ENCODE measurements around the gene LRRC3. TPM values are rescaled to one million over a fixed set of nuclear protein-coding genes. Genes with fewer than 3 reads are reported as not detected.

Gene LRRC3
- polyA plus RNA-seq, 4 donors, result 4.4 to 6.0 (median 5.0) TPM

DNA sequence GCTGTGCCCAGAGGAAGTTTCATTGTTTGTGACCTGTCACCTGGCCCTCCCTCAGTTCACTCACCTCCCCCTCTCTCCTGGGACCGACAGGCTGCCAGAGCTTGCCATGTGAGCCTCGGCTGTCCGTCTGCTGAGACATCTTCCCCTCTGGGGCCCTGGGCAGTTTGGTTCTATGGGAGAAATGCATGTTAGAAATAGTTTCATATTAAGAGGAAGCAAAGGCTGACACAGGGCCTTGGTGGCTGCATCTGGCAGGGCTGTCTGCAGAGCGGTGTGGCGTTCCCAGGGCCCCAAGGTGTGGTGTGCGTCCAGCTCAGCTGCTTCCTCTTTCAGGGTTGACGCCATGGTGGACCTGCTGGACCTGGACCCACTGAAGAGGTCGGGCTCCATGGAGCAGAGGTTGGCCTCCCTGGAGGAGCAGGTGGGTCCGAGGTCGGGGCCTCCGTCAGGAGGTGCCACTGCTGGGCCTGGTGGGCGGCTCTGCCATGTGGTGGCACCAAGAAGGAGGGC, 31.9 kb upstream of the LRRC3 start:
- DNase-seq (ENCODE audit: low read depth in 4 of 4, low spot score in 2 of 4), result no peak

GRCh38 chr21:44423941-44424607, 31.2 kb upstream of the LRRC3 start:
- no peak for DNase-seq (ENCODE audit: low read depth in 4 of 4, low spot score in 2 of 4)

DNA sequence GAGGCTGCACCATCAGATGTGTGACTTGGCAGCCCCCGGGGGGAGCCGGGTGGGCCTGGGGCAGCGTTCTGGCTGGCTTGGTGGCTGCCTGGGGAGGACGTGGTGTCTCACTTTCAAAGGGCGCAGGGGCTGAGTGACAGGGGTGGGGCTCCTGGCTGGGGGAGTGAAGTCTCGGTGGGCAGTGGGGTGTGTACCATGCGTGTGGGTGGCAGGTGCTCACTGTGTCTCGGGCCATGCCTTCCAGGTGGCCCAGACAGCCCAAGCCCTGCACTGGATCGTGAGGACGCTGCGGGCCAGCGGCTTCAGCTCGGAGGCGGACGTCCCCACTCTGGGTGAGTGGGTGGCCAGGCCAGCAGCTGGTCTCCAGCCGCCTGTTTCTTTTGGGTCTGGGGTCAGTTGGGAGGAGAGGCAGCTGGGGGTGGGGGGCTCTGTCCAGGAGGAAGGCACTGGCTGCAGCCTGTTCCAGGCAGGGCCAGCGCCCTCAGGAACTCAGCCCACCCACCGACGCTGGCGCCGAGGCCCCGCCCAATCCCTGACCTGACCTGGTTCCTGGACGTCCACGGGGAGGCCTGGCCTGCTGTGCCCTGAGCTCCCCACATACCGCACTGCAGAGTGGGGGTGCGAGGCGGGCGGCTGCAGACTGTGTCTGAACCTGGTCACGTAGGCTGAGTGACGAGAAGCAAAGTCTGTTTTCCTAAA, 30.6 kb upstream of the LRRC3 start:
- DNase-seq (ENCODE audit: low read depth in 4 of 4, low spot score in 2 of 4), result no peak

- DNase-seq (ENCODE audit: low read depth in 4 of 4, low spot score in 2 of 4), result no peak
Observed at GRCh38 chr21:44425307-44425894, 29.9 kb upstream of the LRRC3 start.

- DNase-seq (ENCODE audit: low read depth in 4 of 4, low spot score in 2 of 4), result no peak
Observed at GRCh38 chr21:44425895-44426662, 29.2 kb upstream of the LRRC3 start.

DNA sequence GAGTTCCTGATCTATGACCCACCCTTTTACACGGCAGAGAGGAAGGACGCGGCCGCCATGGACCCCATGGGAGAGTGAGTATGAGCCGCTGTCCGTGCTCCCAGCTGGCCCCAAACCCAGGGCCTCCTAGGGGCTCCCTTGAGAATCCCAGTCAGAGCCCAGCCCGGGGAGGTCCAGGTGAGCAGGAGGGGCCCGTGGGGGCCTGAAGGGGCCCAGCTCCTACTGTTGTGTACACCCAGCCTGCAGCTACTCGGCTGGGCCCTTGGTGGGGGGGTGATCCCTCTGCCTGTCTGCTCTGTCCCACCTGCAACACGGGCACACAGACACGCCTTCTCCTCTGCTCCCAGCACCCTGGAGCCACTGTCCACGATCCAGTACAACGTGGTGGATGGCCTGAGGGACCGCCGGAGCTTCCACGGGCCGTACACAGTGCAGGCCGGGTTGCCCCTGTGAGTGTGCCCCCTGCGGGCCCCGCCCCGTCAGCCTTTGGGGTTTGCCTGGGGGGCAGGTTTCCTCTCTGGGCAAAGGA, 28.6 kb upstream of the LRRC3 start:
- no peak for DNase-seq (ENCODE audit: low read depth in 4 of 4, low spot score in 2 of 4)

GRCh38 chr21:44427241-44428120, 27.8 kb upstream of the LRRC3 start:
- DNase-seq (ENCODE audit: low read depth in 4 of 4, low spot score in 2 of 4), result no peak

- no peak for DNase-seq (ENCODE audit: low read depth in 4 of 4, low spot score in 2 of 4)
Observed at GRCh38 chr21:44428281-44428960, 26.9 kb upstream of the LRRC3 start.

DNA sequence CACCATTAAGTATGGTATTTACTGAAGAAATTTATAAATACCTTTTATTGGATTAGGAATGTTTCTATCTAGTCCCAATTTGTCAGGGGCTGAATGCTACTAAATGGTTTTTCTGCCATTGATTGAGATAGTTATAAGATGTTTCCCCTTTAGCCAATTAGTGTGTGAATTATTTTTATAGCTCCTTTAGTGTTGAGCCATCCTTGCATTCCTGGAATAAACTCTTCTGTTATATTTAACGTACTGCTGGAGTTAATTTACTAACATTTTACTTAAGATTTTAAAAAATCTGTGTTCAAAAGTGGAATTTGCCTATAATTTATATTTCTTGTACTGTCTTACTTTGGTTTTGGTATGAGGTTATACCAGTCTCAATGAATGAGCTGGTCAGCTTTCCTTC, 25.4 kb upstream of the LRRC3 start:
- DNase-seq (ENCODE audit: low read depth in 4 of 4, low spot score in 2 of 4), result no peak

GRCh38 chr21:44431300-44431699, 24.0 kb upstream of the LRRC3 start:
- DNase-seq (ENCODE audit: low read depth in 4 of 4, low spot score in 2 of 4), result no peak

DNA sequence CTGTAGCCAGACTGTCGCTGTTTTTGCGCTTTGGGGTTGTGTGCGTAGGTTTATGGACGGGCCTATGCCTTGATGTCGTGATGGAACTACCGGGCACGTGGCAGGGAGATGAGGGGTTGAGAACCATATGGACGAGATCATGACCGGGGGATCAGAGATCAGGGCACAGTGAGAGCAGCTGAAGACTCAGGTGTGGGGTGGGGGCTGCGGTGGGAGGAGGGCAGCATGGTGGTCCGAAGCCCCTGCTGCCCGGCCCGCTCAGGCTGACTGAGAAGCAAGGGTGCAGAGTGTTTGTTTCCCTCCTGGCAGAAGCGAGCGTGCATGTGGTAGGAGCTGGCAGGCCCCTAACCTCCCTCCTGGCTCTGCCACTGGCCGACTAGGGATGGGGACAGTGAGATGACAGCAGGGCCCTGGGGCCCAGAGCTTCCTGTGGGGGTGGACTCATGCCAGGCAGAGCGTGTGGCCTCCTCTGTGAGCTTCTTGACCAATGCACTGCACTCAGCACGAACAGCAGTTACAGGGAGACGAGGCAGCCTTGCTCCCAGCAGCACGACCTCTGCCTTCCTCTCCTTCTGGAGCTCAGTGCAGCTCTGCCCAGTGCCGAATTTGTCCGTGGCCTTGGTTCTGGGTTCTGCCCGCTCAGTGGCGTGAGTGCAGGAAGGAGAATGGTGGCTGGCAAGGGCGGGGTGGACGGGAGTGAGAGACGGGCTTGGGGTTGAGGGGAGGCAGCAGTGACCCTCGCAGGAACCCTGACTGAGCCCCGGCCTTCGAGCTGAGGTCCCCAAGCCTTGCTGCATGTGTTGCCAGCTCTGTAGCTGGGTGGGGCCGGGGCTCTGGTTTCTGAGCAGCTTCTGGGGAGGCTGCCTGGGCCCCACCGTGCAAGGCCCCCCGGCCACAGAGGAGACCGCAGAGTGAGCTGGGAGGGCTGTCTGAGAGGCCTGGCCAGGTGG, 22.2 kb upstream of the LRRC3 start:
- no peak for DNase-seq (ENCODE audit: low read depth in 4 of 4, low spot score in 2 of 4)

DNA sequence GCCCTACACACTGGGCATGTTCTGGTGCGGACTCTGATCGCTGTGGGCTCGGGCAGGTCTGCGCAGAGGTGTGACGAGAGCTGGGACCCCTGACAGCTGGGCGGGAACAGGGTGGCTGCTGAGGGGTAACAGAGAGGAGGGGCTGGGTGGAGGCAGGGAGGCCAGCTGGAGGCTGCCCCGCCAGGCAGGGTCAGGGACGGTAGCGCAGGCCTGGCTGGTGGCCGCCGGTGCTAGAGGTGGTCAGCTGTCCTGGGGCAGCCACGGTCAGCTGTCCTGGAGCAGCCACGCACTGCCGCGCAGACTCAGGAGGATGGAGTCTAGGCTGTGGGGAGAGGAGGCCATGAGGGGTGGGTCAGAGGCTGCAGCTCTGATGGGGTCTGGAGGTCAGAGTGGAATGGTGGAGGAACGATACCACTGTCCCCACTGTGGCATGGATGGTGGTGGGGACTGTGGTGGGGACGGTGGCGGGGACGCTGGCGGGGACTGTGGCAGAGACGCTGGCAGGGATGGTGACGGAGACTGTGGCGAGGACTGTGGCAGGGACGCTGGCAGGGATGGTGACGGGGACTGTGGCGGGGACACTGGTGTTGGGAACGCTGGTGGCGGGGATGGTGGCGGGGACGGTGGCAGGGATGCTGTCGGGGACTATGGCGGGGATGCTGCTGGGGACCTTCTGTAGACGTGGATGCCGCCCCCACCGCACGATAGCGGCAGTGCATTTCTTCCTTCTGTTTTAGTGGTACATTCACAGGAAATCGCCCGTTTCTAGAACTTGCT, 21.3 kb upstream of the LRRC3 start:
- DNase-seq (ENCODE audit: low read depth in 4 of 4, low spot score in 2 of 4), result no peak

DNA sequence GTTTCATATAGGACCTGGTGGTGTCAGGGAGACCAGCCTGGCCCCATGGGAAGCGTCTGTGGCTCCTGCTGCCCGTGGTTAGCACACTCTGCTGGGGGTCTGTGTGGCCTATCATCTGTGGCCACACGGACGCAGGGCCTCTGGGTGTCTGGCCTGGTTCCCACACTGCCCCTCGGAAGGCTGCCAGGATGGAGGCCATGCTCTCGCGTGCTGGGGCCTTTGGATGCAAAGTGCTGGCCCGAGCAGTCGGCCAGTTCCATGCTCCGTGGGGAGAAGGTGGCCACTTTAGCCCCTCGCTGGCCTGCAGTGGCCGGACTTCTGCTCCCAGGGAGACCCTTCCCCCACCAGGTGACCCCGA, 20.8 kb upstream of the LRRC3 start:
- no peak for DNase-seq (ENCODE audit: low read depth in 4 of 4, low spot score in 2 of 4)

- no peak for DNase-seq (ENCODE audit: low read depth in 4 of 4, low spot score in 2 of 4)
Observed at GRCh38 chr21:44434936-44435635, 20.2 kb upstream of the LRRC3 start.

GRCh38 chr21:44436111-44436611, 19.1 kb upstream of the LRRC3 start:
- no peak for DNase-seq (ENCODE audit: low read depth in 4 of 4, low spot score in 2 of 4)

DNA sequence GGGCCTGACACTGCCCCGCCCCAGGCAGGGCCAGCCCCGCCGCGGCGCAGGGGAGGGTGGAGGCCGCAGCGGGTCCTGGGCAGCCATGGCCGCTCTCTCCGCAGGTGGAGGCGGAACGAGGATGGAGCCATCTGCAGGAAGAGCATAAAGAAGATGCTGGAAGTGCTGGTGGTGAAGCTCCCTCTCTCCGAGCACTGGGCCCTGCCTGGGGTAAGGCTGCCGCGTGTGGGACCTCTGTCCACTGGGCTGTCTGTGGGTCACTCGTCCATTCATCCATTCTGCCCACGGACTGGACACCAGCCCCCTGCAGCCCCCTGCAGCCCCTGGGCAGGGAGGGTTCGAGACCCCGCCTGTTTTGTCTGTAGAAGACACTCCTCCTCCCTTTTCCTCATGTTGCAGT, 18.4 kb upstream of the LRRC3 start:
- DNase-seq (ENCODE audit: low read depth in 4 of 4, low spot score in 2 of 4), result no peak

- no peak for DNase-seq (ENCODE audit: low read depth in 4 of 4, low spot score in 2 of 4)
Observed at GRCh38 chr21:44437371-44437695, 18.0 kb upstream of the LRRC3 start.

All from left renal cortex interstitium (tissue), 4 donors.